Measurements from ENCODE around the gene SLC9A9. TPM values are rescaled to one million over a fixed set of nuclear protein-coding genes. Genes with fewer than 3 reads are reported as not detected.
A peak's percentile ranks its signal among the peaks of the same experiment; 100 is the strongest.

The SLC9A9 gene
- total RNA-seq, 1 donor from 2014 or later, result 4.9 TPM

DNA sequence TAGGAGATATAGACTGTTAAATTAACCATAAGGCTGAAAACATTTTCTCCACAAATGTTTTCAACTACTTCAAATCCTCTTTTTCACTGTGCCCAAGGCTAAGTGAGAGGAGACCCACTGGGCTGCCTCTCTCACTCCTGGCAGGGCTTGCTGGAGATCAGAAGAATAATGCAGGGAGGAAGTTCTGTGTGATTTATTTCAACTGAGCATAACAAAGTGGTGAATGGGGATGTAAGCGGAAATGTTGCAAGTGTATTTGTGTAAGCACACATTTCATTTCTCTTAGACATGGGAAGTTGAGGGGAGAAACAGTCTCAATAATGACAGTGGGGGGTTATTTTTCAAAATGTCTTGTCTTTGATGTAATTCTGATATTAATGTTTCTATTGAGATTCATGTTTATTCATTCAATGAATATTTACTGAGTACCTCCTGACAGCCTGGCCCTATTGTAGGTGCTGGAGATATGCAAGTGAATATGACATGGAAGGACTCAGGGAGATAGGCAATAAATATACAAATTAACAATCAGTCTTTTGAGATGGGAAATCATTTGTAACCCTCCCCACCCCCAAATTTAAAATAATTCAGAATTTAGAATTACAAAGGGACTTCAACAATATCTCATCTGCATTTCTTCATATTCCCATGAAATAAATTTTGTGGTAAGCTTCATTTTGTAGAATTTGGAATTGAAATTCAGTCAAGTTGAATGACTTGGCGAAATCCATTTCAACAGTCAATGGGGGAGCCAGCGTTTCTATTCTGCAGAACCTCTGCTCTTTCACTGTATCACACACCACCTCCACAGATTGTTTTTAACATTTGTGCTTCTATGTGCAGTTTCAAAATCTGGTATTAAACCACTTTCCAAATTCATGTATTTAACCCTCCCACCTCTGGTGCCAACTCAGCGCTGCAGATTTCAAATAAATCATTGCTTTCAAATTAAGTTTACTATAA lies 247.2 kb downstream of the SLC9A9 start:
- DNase-seq, result no peak
- Histone ChIP-seq H3K4me3 (no peak overlapping the region), H3K27ac (replicated peaks) (peak overlapping the region; percentile 56), H3K4me1 (peaks cover 13% of the 10 kb centered on the region), H3K36me3 (no peaks in the 10 kb centered on the region), H3K9me3 (replicated peaks) (no peaks in the 10 kb centered on the region), H3K27me3 (ENCODE audit: low read depth) (no peaks in the 10 kb centered on the region)
- TF ChIP-seq, protein P1, sequence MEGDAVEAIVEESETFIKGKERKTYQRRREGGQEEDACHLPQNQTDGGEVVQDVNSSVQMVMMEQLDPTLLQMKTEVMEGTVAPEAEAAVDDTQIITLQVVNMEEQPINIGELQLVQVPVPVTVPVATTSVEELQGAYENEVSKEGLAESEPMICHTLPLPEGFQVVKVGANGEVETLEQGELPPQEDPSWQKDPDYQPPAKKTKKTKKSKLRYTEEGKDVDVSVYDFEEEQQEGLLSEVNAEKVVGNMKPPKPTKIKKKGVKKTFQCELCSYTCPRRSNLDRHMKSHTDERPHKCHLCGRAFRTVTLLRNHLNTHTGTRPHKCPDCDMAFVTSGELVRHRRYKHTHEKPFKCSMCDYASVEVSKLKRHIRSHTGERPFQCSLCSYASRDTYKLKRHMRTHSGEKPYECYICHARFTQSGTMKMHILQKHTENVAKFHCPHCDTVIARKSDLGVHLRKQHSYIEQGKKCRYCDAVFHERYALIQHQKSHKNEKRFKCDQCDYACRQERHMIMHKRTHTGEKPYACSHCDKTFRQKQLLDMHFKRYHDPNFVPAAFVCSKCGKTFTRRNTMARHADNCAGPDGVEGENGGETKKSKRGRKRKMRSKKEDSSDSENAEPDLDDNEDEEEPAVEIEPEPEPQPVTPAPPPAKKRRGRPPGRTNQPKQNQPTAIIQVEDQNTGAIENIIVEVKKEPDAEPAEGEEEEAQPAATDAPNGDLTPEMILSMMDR (IDR thresholded peaks at IDR 0.05; ENCODE audit: borderline replicate concordance), result no peak
- intact Hi-C loops (cut with micrococcal nuclease), result no loop called here

DNA sequence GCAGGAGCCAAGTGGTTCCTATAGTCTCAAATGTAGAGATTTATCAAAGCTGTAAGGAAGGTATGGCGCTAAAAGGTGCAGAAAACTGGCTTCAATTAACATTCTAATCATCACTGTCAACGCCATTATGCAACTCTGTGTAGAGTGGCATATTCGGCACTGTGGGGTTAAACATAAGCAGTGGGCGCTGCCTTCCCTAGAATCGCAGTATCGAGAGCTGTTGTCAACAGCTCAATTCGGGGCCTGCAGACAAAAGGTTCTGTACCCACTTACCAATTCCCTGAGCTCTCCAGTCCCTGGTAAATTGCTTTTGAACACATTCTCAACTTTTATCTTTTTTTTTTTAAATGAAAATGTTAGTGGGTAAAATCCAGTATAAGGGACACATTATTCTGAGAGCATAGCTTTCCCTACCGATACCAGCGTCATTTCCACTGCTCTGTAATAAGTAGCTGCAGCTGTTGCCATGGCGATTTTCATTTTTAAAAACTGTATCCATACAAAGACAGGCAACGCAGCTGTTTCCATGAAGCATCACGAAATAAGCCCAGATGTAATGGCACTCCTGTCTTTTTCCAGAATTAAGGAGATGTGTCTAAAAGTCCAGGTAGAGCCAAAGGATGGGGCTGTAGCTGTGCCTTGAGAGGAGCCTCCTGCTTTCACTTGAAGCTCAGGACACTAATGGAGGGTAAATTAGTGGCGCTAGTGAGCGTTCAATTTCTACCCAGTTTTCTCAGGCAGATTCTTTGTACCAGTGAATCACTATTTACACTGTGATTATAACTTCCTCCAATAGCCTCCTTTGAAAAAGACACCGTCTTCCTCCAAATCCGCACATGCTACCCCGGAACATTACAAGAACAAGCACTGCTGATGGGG lies 250.3 kb downstream of the SLC9A9 start:
- TF ChIP-seq, protein P1 (IDR thresholded peaks at IDR 0.05; ENCODE audit: borderline replicate concordance), result no peak
- DNase-seq, result no peak
- Histone ChIP-seq H3K9me3 (replicated peaks) (no peaks in the 10 kb centered on the region), H3K36me3 (no peaks in the 10 kb centered on the region), H3K27me3 (ENCODE audit: low read depth) (no peaks in the 10 kb centered on the region), H3K4me1 (peaks cover 13% of the 10 kb centered on the region), H3K4me3 (no peak overlapping the region), H3K27ac (replicated peaks) (no peak overlapping the region)
- intact Hi-C loops (cut with micrococcal nuclease), result no loop called here

DNA sequence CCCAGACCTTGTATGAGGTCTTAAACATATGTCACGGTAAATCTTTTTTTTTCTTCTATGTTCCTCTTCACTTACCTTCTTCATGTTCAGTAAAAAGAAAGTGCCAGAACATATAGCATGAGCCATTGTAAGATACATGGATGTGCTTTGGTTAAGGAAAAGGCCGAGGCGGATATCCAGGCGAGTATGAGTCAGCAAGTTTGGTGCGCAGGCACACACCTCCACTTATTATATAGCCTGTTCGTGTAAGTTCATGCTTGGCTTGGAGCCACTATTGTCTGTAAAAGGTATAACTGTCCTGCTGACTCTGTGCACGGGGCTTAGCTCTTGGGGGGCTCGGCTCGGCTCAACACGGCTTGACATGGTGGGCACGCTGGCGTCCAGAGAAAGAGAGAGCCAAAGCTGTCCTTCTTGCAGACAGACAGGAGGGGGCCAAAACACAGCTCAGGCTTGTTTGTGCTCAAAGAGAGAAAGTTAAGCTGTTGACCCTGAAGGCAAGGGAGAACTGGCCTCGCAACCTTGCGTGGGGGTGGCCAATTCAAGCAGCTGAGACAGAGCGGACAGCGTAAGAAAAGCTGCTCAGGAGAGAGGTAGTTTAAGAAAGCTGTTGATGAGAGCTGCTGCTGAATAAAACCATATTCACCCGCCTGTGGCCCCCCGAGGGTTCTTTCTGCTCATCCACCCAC lies 251.2 kb downstream of the SLC9A9 start:
- no peak for DNase-seq
- Histone ChIP-seq H3K27me3 (ENCODE audit: low read depth) (no peaks in the 10 kb centered on the region), H3K27ac (replicated peaks) (no peak overlapping the region), H3K4me1 (peaks cover 8% of the 10 kb centered on the region), H3K4me3 (no peak overlapping the region), H3K36me3 (no peaks in the 10 kb centered on the region), H3K9me3 (replicated peaks) (no peaks in the 10 kb centered on the region)
- intact Hi-C loops (cut with micrococcal nuclease), result no loop called here
- TF ChIP-seq, protein P1 (IDR thresholded peaks at IDR 0.05; ENCODE audit: borderline replicate concordance), result no peak

DNA sequence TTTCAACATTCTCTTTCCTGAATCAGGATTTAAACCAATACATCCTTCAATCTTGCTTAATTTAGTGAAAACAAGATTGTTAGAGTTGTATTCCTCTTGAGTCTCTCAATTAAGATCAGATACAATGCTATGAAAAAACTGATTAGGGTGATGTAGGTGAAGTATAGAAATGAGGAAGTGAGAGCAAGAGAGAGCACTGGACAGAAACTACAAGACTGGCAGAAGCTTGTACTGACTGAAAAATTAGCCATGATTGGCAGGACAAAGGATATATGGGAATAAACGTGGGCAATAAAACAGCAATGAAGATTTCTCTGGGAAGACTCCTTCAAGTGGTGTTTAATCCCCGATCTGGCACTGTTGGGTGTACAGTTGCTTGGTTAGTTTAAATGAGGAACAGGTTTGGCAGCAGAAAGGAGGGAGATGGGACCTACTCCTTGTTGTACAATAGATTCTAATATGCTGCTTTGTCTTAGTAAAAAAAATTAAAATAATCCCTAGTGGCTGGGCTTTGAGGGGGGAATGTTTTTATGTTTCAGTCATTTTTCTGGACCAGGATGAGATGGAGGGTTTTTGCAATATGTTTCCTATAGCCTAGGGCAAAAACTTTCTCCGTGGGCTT lies 252.7 kb downstream of the SLC9A9 start:
- no peak for DNase-seq
- H3K4me3 ChIP-seq, result no peak overlapping the region
- TF ChIP-seq, protein P1 (IDR thresholded peaks at IDR 0.05; ENCODE audit: borderline replicate concordance), result no peak
- H3K27ac ChIP-seq (replicated peaks), result no peak overlapping the region
- no peaks in the 10 kb centered on the region for H3K4me1 ChIP-seq
- H3K27me3 ChIP-seq (ENCODE audit: low read depth), result no peaks in the 10 kb centered on the region
- no peaks in the 10 kb centered on the region for H3K9me3 ChIP-seq (replicated peaks)
- H3K36me3 ChIP-seq, result no peaks in the 10 kb centered on the region
- intact Hi-C loops (cut with micrococcal nuclease), result no loop called here

DNA sequence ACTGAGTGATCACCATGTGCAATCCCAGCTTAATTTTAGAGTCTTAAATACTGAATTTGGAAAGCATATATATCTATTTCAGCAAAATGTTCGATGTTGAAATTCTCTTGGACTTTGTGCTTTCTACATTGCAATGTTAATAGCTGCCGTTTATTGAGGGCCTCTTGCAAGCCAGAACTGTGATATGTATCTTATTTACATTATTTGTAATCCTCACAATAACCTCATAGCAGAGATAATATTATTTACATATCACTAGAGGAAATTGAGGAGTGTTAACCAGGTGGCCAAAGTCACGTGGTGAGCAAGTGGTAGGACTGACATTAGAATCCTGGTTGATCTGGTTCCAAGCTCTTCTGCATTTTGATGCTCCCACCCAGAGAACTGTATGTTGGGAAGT lies 254.1 kb downstream of the SLC9A9 start:
- no peaks in the 10 kb centered on the region for H3K27me3 ChIP-seq (ENCODE audit: low read depth)
- H3K4me3 ChIP-seq, result no peak overlapping the region
- DNase-seq, result no peak
- no peak overlapping the region for H3K27ac ChIP-seq (replicated peaks)
- TF ChIP-seq, protein P1 (IDR thresholded peaks at IDR 0.05; ENCODE audit: borderline replicate concordance), result no peak
- no peaks in the 10 kb centered on the region for H3K4me1 ChIP-seq
- H3K36me3 ChIP-seq, result no peaks in the 10 kb centered on the region
- no peaks in the 10 kb centered on the region for H3K9me3 ChIP-seq (replicated peaks)
- intact Hi-C loops (cut with micrococcal nuclease), result no loop called here

Data from left ventricle myocardium inferior (tissue), 1 donor.